H9 (cell line): Measurements from ENCODE around the gene LMTK3. TPM values are rescaled to one million over a fixed set of nuclear protein-coding genes. Genes with fewer than 3 reads are reported as not detected.

Experiments used
- DNase-seq: peaks from one replicate; pipeline ENCODE4 v3.0.0-alpha.2; 2017
- H2AFZ ChIP-seq: one replicate; pipeline ENCODE4 v1.6.1; 2013; ENCODE audit warnings: mild to moderate bottlenecking, low read length, control low read depth, moderate library complexity
- H2AK5ac ChIP-seq: 2 replicates; pipeline ENCODE4 v1.6.1; 2013; ENCODE audit warnings: low read length, control low read depth, mixed read lengths; ENCODE audit not compliant: insufficient read length
- H2BK120ac ChIP-seq: one replicate; pipeline ENCODE4 v1.6.1; 2013; ENCODE audit warnings: low read depth, mild to moderate bottlenecking, low read length, control low read depth, inconsistent platforms; ENCODE audit not compliant: poor library complexity, severe bottlenecking
- H2BK12ac ChIP-seq: 2 replicates; pipeline ENCODE4 v1.6.1; 2013; ENCODE audit warnings: low read length, control low read depth, mixed read lengths, low read depth; ENCODE audit not compliant: insufficient read length
- H2BK15ac ChIP-seq: 2 replicates; pipeline ENCODE4 v1.6.1; 2013; ENCODE audit warnings: low read depth, low read length, control low read depth
- H2BK20ac ChIP-seq: one replicate; pipeline ENCODE4 v1.6.1; 2013; ENCODE audit warnings: low read depth, mild to moderate bottlenecking, low read length, control low read depth, inconsistent platforms; ENCODE audit not compliant: poor library complexity, severe bottlenecking
- H2BK5ac ChIP-seq: 2 replicates; pipeline ENCODE4 v1.6.1; 2013; ENCODE audit warnings: low read length, control low read depth, mixed read lengths; ENCODE audit not compliant: insufficient read length
- H3K14ac ChIP-seq: 2 replicates; pipeline ENCODE4 v1.6.1; 2013; ENCODE audit warnings: low read length, control low read depth; ENCODE audit not compliant: insufficient read depth
- H3K18ac ChIP-seq: 2 replicates; pipeline ENCODE4 v1.6.1; 2013; ENCODE audit warnings: low read depth, mild to moderate bottlenecking, mixed read lengths, low read length, control low read depth; ENCODE audit not compliant: insufficient read length
- H3K23ac ChIP-seq: 2 replicates; pipeline ENCODE4 v1.6.1; 2013; ENCODE audit warnings: low read length, control low read depth, mixed read lengths, low read depth; ENCODE audit not compliant: insufficient read length
- H3K23me2 ChIP-seq: 2 replicates; pipeline ENCODE4 v1.6.1; 2013; ENCODE audit warnings: low read depth, mild to moderate bottlenecking, mixed read lengths, low read length, control low read depth; ENCODE audit not compliant: insufficient read length, poor library complexity, severe bottlenecking
- H3K27ac ChIP-seq: 2 replicates; pipeline ENCODE4 v1.5.1; 2013; ENCODE audit warnings: low read length, control low read depth, mixed read lengths, low read depth; ENCODE audit not compliant: insufficient read length
- H3K27me3 ChIP-seq: 2 replicates; pipeline ENCODE4 v1.6.1; 2013; ENCODE audit warnings: low read length, control low read depth, inconsistent platforms; ENCODE audit not compliant: insufficient read depth
- H3K4ac ChIP-seq: 2 replicates; pipeline ENCODE4 v1.6.1; 2013; ENCODE audit warnings: low read depth, mild to moderate bottlenecking, control low read depth, inconsistent platforms, low read length, moderate library complexity
- H3K4me1 ChIP-seq: 2 replicates; pipeline ENCODE4 v1.6.1; 2013; ENCODE audit warnings: low read length, control low read depth, inconsistent platforms; ENCODE audit not compliant: insufficient read depth
- H3K4me2 ChIP-seq: 2 replicates; pipeline ENCODE4 v1.6.1; 2013; ENCODE audit warnings: low read length, control low read depth, mixed read lengths; ENCODE audit not compliant: insufficient read length, insufficient read depth
- H3K56ac ChIP-seq: 2 replicates; pipeline ENCODE4 v1.6.1; 2013; ENCODE audit warnings: low read depth, mild to moderate bottlenecking, mixed read lengths, low read length, control low read depth; ENCODE audit not compliant: insufficient read length
- H3K79me1 ChIP-seq: 2 replicates; pipeline ENCODE4 v1.6.1; 2013; ENCODE audit warnings: low read depth, mild to moderate bottlenecking, moderate library complexity, low read length, control low read depth, inconsistent platforms; ENCODE audit not compliant: insufficient read depth, poor library complexity, severe bottlenecking
- H3K79me2 ChIP-seq: 2 replicates; pipeline ENCODE4 v1.6.1; 2013; ENCODE audit warnings: low read length, control low read depth, inconsistent platforms; ENCODE audit not compliant: insufficient read depth
- H3K9ac ChIP-seq: 2 replicates; pipeline ENCODE4 v1.6.1; 2013; ENCODE audit warnings: low read length, control low read depth, mixed read lengths; ENCODE audit not compliant: insufficient read length; ENCODE audit errors: extremely low read depth
- H3K9me3 ChIP-seq: one replicate; pipeline ENCODE4 v1.6.1; 2013; ENCODE audit warnings: low read depth, low read length, inconsistent platforms; ENCODE audit not compliant: control insufficient read depth
- H3T11ph ChIP-seq: one replicate; pipeline ENCODE4 v1.6.1; 2013; ENCODE audit warnings: mild to moderate bottlenecking, low read length, control low read depth, inconsistent platforms
- H4K20me1 ChIP-seq: one replicate; pipeline ENCODE4 v1.6.1; 2013; ENCODE audit not compliant: control insufficient read depth, insufficient read length, insufficient read depth
- H4K5ac ChIP-seq: 2 replicates; pipeline ENCODE4 v1.6.1; 2013; ENCODE audit warnings: low read depth, mild to moderate bottlenecking, mixed read lengths, low read length, control low read depth; ENCODE audit not compliant: insufficient read length
- H4K8ac ChIP-seq: replicated peaks from 2 replicates; pipeline ENCODE4 v1.6.1; 2013; ENCODE audit warnings: low read length, control low read depth, mixed read lengths, low read depth; ENCODE audit not compliant: insufficient read length
- H4K91ac ChIP-seq: 2 replicates; pipeline ENCODE4 v1.6.1; 2013; ENCODE audit warnings: low read depth, mild to moderate bottlenecking, moderate library complexity, mixed read lengths, low read length, control low read depth; ENCODE audit not compliant: insufficient read length
- H3K27ac Mint-ChIP-seq, 3 experiments: 2 replicates in 2 of 3; 3 replicates in 1 of 3; pipeline ENCODE4 v1.8.0; 2020 to 2021; ENCODE audit warnings: mixed read lengths in 3 of 3, mild to moderate bottlenecking in 1 of 3, moderate library complexity in 1 of 3
- H3K27me3 Mint-ChIP-seq: 2 replicates; pipeline ENCODE4 v1.8.0; 2021; ENCODE audit warnings: low read depth, mild to moderate bottlenecking, moderate library complexity, mixed read lengths
- H3K36me3 Mint-ChIP-seq, 3 experiments: 2 replicates in 2 of 3; 3 replicates in 1 of 3; pipeline ENCODE4 v1.8.0; 2020 to 2021; ENCODE audit warnings: low read depth in 3 of 3, mixed read lengths in 3 of 3; ENCODE audit not compliant: insufficient read depth in 1 of 3
- H3K4me1 Mint-ChIP-seq, 2 experiments: 2 replicates each; pipeline ENCODE4 v1.8.0; 2020; ENCODE audit warnings: mixed read lengths in 2 of 2
- H3K4me3 Mint-ChIP-seq, 2 experiments: 2 replicates in 1 of 2; 3 replicates in 1 of 2; pipeline ENCODE4 v1.8.0; 2020 to 2021; ENCODE audit warnings: mild to moderate bottlenecking in 2 of 2, mixed read lengths in 2 of 2, moderate library complexity in 1 of 2
- H3K9me3 Mint-ChIP-seq, 2 experiments: 2 replicates in 1 of 2; 3 replicates in 1 of 2; pipeline ENCODE4 v1.8.0; 2020; ENCODE audit warnings: mild to moderate bottlenecking in 2 of 2, mixed read lengths in 2 of 2, moderate library complexity in 1 of 2
- WGBS: extraction: QIAGEN DNeasy Blood & Tissue Kit; methylation state at CpG from one replicate; pipeline ENCODE4 v1.1.7; 2013; ENCODE audit warnings: missing lambda C conversion rate, low lambda C conversion rate, mixed read lengths; ENCODE audit not compliant: insufficient read length; ENCODE audit errors: extremely low coverage; 5-methylcytosine and 5-hydroxymethylcytosine counted together
- total RNA-seq: library from RNA; stranded (reverse); gene quantifications from 2 replicates; pipeline ENCODE4 v1.2.1, GENCODE V29; 2021
- TF ChIP-seq, protein P1 (sequence below): fragments of 200-600 bp; sonication (generic); conservative IDR thresholded peaks from 3 replicates; pipeline ENCODE4 v1.8.0; 2021; ENCODE audit warnings: antibody characterized with exemption, mild to moderate bottlenecking

LMTK3 gene
- total RNA-seq, 1 experiment from 2014 or later = 14.4 TPM

DNA sequence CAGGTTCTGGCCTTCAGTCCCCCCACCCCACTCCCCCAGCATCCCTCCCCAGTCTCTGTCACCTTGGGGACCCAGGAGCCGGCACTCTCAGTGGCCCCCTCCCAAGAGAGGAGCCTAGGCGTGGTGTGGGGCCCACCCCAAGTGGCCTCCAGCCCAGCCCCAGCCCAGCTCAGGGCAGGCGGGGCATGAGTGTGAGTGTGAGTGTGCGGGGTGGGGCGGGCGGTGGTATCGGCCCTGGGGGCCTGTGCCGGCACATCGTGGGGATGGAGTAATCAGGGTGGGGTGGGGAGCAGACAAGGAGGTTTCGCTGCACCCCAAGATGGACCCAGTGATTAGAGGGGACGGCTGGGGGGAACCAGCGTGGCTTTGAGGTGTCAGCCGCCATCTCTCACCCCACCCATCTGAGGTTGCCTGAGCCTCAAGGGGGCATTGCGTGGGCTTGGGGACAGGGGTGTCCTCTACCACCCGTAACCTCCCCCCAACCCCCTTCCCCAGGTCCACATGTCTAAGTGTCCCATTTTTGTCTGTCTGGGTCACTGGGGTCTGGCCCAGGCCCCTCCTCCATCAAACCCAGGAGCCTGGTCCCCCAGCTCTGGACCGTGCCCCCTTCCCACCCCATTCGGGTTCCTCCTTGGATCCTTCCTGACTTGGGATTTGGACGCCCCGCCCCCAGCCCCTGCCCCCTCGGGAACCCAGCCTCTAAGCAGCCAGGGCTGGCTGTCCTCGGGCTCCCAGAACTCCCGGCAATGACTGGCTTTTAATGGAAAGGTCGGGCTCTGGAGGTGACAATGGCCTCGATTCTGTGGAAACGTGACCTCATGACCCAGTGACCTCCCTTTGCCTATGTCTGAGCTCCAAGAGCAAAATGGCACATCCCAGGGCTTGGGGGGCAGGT lies 33.5 kb upstream of the LMTK3 start:
- no peaks in the 10 kb centered on the region for H3K79me2 ChIP-seq

More for the DNA sequence above, 33.5 kb upstream of the LMTK3 start:
- Mint-ChIP-seq H3K36me3 (no peaks in the 10 kb centered on the region), H3K4me3 (no peak overlapping the region), H3K27ac (no peak overlapping the region), H3K9me3 (peaks cover 0 to 2% of the 10 kb centered on the region in 2 experiments; a peak in 1 of 5 replicates), H3K27me3 (no peaks in the 10 kb centered on the region; the same call in 1 of the 2 replicates), H3K4me1 (peaks cover 14 to 18% of the 10 kb centered on the region in 2 experiments)
- H3K79me1 ChIP-seq = no peaks in the 10 kb centered on the region
- no peak overlapping the region for H3K18ac ChIP-seq
- no peak overlapping the region for H4K5ac ChIP-seq
- H3K4ac ChIP-seq = no peak overlapping the region
- H3K23me2 ChIP-seq = no peaks in the 10 kb centered on the region
- no peak overlapping the region for H4K8ac ChIP-seq
- peak; percentile 72 for DNase-seq
- H3K14ac ChIP-seq = no peak overlapping the region
- no peaks in the 10 kb centered on the region for H4K20me1 ChIP-seq
- H2BK20ac ChIP-seq = no peak overlapping the region
- no peaks in the 10 kb centered on the region for H3K9me3 ChIP-seq
- no peak overlapping the region for H2BK15ac ChIP-seq
- no peak overlapping the region for H2AK5ac ChIP-seq
- no peak overlapping the region for H3K56ac ChIP-seq
- no peak overlapping the region for H3K9ac ChIP-seq
- no peak overlapping the region for H3K27ac ChIP-seq
- no peak overlapping the region for H3T11ph ChIP-seq
- no peak overlapping the region for H2BK12ac ChIP-seq
- no peak overlapping the region for H3K4me2 ChIP-seq
- no CpG with 5 or more reads among the region's 25 CpGs for WGBS
- no peaks in the 10 kb centered on the region for H3K27me3 ChIP-seq
- TF ChIP-seq, protein P1, sequence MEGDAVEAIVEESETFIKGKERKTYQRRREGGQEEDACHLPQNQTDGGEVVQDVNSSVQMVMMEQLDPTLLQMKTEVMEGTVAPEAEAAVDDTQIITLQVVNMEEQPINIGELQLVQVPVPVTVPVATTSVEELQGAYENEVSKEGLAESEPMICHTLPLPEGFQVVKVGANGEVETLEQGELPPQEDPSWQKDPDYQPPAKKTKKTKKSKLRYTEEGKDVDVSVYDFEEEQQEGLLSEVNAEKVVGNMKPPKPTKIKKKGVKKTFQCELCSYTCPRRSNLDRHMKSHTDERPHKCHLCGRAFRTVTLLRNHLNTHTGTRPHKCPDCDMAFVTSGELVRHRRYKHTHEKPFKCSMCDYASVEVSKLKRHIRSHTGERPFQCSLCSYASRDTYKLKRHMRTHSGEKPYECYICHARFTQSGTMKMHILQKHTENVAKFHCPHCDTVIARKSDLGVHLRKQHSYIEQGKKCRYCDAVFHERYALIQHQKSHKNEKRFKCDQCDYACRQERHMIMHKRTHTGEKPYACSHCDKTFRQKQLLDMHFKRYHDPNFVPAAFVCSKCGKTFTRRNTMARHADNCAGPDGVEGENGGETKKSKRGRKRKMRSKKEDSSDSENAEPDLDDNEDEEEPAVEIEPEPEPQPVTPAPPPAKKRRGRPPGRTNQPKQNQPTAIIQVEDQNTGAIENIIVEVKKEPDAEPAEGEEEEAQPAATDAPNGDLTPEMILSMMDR = no peak
- H3K23ac ChIP-seq = no peak overlapping the region
- H3K4me1 ChIP-seq = peaks cover 6% of the 10 kb centered on the region; the same call in 1 of the 2 replicates
- H2BK5ac ChIP-seq = no peak overlapping the region
- no peak overlapping the region for H2AFZ ChIP-seq
- H2BK120ac ChIP-seq = no peak overlapping the region
- H4K91ac ChIP-seq = no peak overlapping the region
